Measurements from ENCODE around the gene PSMD14. TPM values are rescaled to one million over a fixed set of nuclear protein-coding genes. Genes with fewer than 3 reads are reported as not detected.

The PSMD14 gene
- total and polyA plus RNA-seq, 2 of the 8 experiments (the other 6 are each of a cell fraction or from before 2014, with no cell fraction given), result 53.9 to 88.7 TPM

GRCh38 chr2:161400076-161400475, 91.9 kb downstream of the PSMD14 start (continued):
- TF ChIP-seq CHD7 (IDR thresholded peaks at IDR 0.05; ENCODE audit: insufficient replicate concordance, low read length), result no peak
- no peak for TF ChIP-seq JUN (IDR thresholded peaks at IDR 0.05; ENCODE audit: low read depth, low read length)

Measured in H1 (cell line).